Kidney epithelial cell (primary cell): ENCODE measurements around the gene PTF1A. TPM values are rescaled to one million over a fixed set of nuclear protein-coding genes. Genes with fewer than 3 reads are reported as not detected.

Experiments used
- DNase-seq: peaks from one replicate; pipeline ENCODE4 v3.0.0-alpha.2; 2010; ENCODE audit warnings: low read depth
- H3K27me3 ChIP-seq: 2 replicates; pipeline ENCODE4 v1.6.0; 2011; ENCODE audit warnings: low read length; ENCODE audit not compliant: control insufficient read depth, insufficient read depth
- H3K36me3 ChIP-seq: 2 replicates; pipeline ENCODE4 v1.5.1; 2011; ENCODE audit warnings: low read length; ENCODE audit not compliant: control insufficient read depth, insufficient read depth
- H3K4me3 ChIP-seq: 2 replicates; pipeline ENCODE4 v1.5.1; 2011; ENCODE audit warnings: low read depth, mild to moderate bottlenecking, control low read depth, low read length
- total RNA-seq: library from RNA; depleted of rRNA; stranded (reverse); fragments of >200 nt; gene quantifications from 2 replicates; pipeline ENCODE4 v1.2.3, GENCODE V29; 2015
- TF ChIP-seq, protein P1 (sequence below): IDR thresholded peaks from 2 replicates; pipeline ENCODE4 v1.5.1; 2011; ENCODE audit warnings: mild to moderate bottlenecking, moderate library complexity, low read length, control low read depth, inconsistent platforms; ENCODE audit not compliant: insufficient read depth, poor library complexity, severe bottlenecking

The PTF1A gene
- total RNA-seq, 1 donor from 2014 or later = not detected

DNA sequence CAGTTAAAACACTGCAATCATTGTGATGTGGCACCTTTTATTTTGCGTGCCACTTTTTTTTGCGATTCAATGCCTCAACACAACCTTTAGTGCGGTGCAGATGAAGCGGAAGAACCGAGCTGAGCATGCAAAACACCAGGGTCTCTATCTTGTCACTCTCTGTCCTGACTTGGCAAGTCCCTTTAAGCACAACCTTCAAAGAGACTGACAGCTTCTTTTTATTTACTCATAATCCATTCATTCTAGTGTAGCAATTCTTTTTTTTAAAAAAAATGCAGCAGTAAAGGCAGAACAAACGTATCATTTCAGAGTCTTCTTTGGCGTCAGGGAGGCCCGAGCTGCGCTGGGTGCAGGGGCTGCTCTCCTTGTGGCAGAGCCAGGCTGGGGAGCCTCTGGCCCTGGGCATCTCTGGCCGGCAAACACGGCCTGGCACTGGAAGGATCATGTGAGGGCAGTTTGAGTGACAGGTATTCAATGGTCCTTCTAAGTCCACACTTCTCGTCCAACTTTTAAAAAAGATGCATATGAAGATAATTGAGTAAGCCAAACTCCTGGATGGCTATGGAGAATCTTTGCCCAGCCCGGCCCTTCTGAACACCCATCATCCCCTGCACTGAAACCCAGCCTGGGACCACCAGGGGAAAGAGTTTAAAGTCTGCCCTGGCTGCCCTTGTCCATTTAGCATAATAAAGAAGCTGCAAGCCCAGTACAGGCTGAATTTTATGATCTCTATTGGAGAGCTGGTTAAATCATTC lies 3.9 kb downstream of the PTF1A start:
- DNase-seq = no peak
- TF ChIP-seq, protein P1, sequence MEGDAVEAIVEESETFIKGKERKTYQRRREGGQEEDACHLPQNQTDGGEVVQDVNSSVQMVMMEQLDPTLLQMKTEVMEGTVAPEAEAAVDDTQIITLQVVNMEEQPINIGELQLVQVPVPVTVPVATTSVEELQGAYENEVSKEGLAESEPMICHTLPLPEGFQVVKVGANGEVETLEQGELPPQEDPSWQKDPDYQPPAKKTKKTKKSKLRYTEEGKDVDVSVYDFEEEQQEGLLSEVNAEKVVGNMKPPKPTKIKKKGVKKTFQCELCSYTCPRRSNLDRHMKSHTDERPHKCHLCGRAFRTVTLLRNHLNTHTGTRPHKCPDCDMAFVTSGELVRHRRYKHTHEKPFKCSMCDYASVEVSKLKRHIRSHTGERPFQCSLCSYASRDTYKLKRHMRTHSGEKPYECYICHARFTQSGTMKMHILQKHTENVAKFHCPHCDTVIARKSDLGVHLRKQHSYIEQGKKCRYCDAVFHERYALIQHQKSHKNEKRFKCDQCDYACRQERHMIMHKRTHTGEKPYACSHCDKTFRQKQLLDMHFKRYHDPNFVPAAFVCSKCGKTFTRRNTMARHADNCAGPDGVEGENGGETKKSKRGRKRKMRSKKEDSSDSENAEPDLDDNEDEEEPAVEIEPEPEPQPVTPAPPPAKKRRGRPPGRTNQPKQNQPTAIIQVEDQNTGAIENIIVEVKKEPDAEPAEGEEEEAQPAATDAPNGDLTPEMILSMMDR = no peak
- peaks cover 91% of the 10 kb centered on the region for H3K27me3 ChIP-seq
- H3K4me3 ChIP-seq = no peak overlapping the region
- no peaks in the 10 kb centered on the region for H3K36me3 ChIP-seq

DNA sequence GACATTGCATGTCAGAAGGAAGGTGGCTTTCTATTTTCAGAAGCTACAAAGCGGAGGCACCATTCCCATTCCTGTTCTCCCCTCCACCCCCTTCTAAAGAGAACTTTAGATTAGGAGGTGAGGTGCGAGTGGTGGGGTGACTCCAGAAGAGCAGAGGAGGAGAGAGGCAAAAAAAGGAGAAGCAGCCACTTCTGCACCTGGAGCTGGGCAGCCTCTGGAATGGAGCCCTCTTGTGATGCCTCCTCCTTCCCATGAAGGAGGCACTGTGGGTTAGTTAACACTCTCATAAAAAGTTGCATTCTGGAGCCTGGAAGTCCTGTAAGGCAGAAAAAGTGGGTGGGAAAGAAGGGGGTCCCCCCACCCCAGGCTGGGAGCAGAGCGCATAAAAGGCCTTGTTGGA lies 4.8 kb downstream of the PTF1A start:
- DNase-seq = no peak
- peaks cover 87% of the 10 kb centered on the region for H3K27me3 ChIP-seq
- no peaks in the 10 kb centered on the region for H3K36me3 ChIP-seq
- TF ChIP-seq, protein P1 = no peak
- H3K4me3 ChIP-seq = no peak overlapping the region

DNA sequence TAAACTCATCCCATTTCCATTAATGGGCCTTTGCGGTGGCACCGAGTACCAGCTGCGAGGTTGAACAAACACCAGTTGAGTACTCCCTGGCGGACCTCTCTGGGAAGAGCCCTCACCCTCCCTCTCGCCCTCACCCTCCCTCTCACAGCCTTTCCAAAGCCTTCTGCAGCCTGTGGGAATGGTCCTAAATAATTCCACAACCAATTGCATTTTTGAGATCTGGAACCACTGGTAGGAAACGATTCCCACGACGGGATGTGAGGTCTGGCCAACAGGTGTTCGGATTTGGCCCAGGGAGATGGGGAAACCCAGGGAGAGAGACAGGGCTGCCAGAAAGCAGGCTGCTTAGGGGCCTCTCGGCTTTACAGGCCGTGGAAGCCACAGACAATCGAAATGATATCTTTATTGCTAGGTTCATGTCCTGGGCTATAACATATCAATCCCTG lies 5.3 kb downstream of the PTF1A start:
- Histone ChIP-seq H3K27me3 (peaks cover 82% of the 10 kb centered on the region), H3K4me3 (no peak overlapping the region), H3K36me3 (no peaks in the 10 kb centered on the region)
- no peak for DNase-seq
- TF ChIP-seq, protein P1 = no peak

DNA sequence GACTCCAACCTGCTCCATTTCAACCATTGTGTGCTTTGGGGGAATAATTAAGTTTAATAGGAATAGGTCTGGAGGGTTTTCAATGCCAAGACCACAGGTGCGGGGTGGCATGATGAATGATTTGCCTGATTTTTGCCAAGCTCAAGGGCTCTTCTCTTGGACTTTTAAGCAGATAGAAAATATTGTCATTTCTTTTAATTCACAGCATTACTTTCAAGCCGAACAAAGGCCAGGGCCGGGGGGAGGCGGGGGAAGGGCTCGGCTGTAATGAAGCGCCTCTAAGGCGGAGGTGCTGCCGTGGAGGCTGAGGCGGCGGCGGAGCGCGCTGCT lies 6.5 kb downstream of the PTF1A start:
- Histone ChIP-seq H3K27me3 (peaks cover 77% of the 10 kb centered on the region), H3K36me3 (no peaks in the 10 kb centered on the region), H3K4me3 (no peak overlapping the region)
- TF ChIP-seq, protein P1 = no peak
- DNase-seq = no peak

DNA sequence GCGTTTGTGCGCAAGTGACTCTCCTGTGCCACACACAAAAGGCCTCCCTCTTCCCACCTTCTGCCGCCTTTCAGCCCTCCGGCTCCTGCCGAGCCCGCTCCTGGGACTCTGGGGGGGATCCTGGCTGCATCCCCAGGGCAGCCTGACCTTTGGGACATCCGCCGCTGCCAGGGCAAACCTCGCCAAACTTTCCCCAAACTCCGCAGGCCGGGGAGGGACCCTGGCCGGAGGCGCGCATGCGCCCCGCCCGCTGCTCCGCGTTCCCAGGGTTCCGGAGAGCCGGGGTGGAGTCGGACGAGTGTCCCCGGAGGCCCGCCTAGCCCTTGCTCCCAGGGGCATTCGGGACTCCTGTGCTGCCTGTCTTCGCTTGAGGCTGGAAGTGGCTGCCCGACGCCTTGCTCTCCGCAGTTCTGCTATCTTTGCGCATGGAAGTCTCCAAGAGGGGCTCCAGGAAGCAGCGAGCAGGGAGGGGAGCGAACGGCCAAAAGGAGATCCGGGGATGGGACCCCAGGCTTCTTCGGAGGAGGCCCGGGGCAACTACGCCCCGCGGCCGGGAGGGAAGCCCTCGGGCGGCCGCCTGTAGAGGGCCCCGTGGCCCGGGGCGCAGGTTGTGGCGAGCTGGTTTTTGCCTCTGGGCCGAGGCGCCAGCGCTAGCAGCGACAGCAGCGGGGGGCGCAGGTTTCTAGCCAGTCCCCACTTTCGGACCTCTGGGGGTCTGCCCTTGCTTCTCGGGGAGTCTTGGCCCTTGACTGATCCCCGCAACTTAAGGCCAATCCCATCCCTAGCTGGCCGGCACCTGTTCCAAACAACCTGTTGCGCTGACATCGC lies 7.0 kb downstream of the PTF1A start:
- Histone ChIP-seq H3K27me3 (peaks cover 80% of the 10 kb centered on the region), H3K36me3 (no peaks in the 10 kb centered on the region), H3K4me3 (no peak overlapping the region)
- TF ChIP-seq, protein P1 = no peak
- no peak for DNase-seq
